ENCODE results near the gene EIF6.
A peak's percentile ranks its signal among the peaks of the same experiment; 100 is the strongest.

DNA sequence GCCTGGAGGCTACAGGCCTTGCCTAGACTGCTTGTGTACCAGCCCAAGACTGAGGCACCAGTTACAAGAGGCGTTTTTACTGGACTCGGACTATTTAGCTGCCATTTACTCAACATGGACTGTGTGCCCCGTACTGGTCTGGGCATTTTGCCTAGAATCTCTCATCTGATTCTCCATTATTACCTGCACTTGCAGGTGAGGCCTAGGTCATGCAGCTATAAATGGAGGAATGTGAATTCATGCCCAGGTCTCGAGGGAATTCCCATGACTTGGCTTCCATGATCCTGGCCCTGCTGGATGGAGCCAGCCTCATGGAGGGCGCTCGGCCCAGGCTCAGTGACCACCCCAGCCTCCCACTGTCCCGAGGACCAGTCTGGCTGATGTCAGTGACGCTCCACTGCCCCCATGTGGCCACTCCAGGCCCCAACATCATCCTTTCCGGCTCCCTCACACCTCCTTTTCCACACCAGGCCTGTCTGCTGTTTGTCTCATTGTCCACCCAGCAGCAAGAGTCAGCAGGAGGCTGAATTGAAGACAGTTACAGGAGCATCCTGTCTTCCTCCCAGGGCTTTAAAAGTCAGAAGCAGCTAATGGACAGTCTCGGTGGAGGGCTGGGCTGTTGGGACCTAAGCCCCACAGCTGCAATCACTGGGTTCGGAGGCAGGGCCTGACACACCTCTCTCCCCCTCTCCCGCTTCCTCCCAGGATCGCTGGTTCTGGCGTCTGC lies 15.4 kb downstream of the EIF6 start:
- TF ChIP-seq, protein P1, sequence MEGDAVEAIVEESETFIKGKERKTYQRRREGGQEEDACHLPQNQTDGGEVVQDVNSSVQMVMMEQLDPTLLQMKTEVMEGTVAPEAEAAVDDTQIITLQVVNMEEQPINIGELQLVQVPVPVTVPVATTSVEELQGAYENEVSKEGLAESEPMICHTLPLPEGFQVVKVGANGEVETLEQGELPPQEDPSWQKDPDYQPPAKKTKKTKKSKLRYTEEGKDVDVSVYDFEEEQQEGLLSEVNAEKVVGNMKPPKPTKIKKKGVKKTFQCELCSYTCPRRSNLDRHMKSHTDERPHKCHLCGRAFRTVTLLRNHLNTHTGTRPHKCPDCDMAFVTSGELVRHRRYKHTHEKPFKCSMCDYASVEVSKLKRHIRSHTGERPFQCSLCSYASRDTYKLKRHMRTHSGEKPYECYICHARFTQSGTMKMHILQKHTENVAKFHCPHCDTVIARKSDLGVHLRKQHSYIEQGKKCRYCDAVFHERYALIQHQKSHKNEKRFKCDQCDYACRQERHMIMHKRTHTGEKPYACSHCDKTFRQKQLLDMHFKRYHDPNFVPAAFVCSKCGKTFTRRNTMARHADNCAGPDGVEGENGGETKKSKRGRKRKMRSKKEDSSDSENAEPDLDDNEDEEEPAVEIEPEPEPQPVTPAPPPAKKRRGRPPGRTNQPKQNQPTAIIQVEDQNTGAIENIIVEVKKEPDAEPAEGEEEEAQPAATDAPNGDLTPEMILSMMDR (tag by site-specific recombination; IDR thresholded peaks at IDR 0.05), result peak; percentile 87
- no peak for TF ChIP-seq ZNF707 (tag by site-specific recombination; IDR thresholded peaks at IDR 0.05)
- TF ChIP-seq ZNF549 (tag by site-specific recombination; IDR thresholded peaks at IDR 0.05), result no peak
- TF ChIP-seq ZNF473 (tag by site-specific recombination; IDR thresholded peaks at IDR 0.05), result no peak
- no peak for TF ChIP-seq ZNF776 (tag by site-specific recombination; IDR thresholded peaks at IDR 0.05; ENCODE audit: borderline replicate concordance)
- no peak for TF ChIP-seq BCL11A (tag by site-specific recombination; IDR thresholded peaks at IDR 0.05; ENCODE audit: low read depth)
- TF ChIP-seq, protein P2, sequence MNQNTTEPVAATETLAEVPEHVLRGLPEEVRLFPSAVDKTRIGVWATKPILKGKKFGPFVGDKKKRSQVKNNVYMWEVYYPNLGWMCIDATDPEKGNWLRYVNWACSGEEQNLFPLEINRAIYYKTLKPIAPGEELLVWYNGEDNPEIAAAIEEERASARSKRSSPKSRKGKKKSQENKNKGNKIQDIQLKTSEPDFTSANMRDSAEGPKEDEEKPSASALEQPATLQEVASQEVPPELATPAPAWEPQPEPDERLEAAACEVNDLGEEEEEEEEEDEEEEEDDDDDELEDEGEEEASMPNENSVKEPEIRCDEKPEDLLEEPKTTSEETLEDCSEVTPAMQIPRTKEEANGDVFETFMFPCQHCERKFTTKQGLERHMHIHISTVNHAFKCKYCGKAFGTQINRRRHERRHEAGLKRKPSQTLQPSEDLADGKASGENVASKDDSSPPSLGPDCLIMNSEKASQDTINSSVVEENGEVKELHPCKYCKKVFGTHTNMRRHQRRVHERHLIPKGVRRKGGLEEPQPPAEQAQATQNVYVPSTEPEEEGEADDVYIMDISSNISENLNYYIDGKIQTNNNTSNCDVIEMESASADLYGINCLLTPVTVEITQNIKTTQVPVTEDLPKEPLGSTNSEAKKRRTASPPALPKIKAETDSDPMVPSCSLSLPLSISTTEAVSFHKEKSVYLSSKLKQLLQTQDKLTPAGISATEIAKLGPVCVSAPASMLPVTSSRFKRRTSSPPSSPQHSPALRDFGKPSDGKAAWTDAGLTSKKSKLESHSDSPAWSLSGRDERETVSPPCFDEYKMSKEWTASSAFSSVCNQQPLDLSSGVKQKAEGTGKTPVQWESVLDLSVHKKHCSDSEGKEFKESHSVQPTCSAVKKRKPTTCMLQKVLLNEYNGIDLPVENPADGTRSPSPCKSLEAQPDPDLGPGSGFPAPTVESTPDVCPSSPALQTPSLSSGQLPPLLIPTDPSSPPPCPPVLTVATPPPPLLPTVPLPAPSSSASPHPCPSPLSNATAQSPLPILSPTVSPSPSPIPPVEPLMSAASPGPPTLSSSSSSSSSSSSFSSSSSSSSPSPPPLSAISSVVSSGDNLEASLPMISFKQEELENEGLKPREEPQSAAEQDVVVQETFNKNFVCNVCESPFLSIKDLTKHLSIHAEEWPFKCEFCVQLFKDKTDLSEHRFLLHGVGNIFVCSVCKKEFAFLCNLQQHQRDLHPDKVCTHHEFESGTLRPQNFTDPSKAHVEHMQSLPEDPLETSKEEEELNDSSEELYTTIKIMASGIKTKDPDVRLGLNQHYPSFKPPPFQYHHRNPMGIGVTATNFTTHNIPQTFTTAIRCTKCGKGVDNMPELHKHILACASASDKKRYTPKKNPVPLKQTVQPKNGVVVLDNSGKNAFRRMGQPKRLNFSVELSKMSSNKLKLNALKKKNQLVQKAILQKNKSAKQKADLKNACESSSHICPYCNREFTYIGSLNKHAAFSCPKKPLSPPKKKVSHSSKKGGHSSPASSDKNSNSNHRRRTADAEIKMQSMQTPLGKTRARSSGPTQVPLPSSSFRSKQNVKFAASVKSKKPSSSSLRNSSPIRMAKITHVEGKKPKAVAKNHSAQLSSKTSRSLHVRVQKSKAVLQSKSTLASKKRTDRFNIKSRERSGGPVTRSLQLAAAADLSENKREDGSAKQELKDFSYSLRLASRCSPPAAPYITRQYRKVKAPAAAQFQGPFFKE (tag by site-specific recombination; IDR thresholded peaks at IDR 0.05; ENCODE audit: borderline replicate concordance), result no peak
- 0 out of 2 replicates have a peak, but pooled peaks have one; percentile 25 for TF ChIP-seq KLF8 (tag by site-specific recombination; IDR thresholded peaks at IDR 0.05)
- TF ChIP-seq, protein P3, sequence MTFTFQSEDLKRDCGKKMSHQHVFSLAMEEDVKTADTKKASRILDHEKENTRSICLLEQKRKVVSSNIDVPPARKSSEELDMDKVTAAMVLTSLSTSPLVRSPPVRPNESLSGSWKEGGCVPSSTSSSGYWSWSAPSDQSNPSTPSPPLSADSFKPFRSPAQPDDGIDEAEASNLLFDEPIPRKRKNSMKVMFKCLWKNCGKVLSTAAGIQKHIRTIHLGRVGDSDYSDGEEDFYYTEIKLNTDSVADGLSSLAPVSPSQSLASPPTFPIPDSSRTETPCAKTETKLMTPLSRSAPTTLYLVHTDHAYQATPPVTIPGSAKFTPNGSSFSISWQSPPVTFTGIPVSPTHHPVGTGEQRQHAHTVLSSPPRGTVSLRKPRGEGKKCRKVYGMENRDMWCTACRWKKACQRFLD (tag by site-specific recombination; IDR thresholded peaks at IDR 0.05), result no peak
- no peak for TF ChIP-seq ZBTB20 (tag by site-specific recombination; IDR thresholded peaks at IDR 0.05)
- no peak for TF ChIP-seq ZNF416 (tag by site-specific recombination; IDR thresholded peaks at IDR 0.05)

Measured in HEK293 (cell line).